ENCODE data around the gene CTAGE1.
"Not testable (repeated sequence)": the region's sequence is repeated elsewhere in the genome, so short reads cannot be mapped to it uniquely, and the experiment has no call there.

- not testable (repeated sequence) for TF ChIP-seq CTCF (IDR thresholded peaks at IDR 0.05); EZH2 (IDR thresholded peaks at IDR 0.05; ENCODE audit: borderline replicate concordance, insufficient read depth, low read depth, low read length, poor library complexity, severe bottlenecking)
These were observed 32.6 kb upstream of the CTAGE1 start for GRCh38 chr18:22450318-22450717.
